KG1 (cell line): ENCODE data around the gene ARHGAP26.

Experiments used
- DNase-seq: peaks from one replicate; lab custom pipeline; 2025; lab: John Stamatoyannopoulos, UW

The ARHGAP26 gene

DNA sequence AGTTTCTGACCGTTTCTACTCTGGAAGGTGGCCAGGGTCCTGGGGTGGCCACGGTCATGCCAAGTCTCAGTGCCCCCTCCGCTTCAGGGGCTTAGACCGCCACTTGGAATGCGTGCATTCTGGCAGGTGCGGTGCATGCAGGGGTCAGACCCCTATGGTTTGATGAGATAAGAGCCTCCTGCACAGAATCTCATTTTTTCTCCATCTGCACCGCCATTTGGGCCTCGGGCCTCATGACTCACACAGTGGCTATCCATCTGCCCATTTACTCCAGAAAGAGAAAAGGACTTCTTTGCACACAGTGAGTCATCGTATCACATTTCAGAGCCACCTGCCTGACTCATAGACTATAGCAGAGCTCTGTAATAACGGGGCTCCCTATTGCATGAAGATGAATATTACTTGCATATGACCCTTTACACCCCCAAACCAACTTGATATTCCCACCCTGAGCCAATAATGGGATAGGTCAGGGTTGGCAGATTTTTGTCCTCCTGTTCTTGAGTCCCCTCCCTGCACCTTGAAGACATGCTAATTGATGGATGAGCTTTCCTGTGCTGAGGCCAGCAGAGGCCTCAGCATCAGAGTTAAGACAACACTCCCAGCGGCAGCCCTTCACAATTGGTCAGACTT lies 475.9 kb downstream of the ARHGAP26 start:
- no peak for DNase-seq

DNA sequence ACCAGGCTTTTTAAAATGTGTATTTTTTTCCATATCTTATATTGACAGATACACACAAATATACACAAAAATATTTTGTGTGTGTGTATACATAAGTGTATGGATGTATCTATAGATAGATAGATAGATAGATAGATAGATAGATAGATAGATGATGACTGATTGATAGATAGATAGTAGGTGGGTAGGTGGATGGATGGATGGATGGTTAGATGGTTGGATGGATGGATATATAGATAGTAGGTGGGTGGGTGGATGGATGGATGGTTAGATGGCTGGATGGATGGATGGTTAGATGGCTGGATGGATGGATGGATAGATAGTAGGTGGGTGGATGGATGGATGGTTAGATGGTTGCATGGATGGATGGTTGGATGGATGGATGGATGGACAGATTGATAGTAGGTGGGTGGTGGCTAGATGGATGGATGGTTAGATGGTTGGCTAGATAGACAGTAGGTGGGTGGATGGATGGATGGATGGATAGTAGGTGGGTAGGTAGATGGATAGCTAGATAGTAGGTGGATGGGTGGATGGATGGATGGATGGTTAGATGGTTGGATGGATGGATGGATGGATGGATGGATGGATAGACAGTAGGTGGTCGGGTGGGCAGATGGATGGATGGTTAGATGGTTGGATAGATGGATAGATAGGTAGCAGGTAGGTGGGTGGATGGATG lies 477.1 kb downstream of the ARHGAP26 start:
- no peak for DNase-seq

DNA sequence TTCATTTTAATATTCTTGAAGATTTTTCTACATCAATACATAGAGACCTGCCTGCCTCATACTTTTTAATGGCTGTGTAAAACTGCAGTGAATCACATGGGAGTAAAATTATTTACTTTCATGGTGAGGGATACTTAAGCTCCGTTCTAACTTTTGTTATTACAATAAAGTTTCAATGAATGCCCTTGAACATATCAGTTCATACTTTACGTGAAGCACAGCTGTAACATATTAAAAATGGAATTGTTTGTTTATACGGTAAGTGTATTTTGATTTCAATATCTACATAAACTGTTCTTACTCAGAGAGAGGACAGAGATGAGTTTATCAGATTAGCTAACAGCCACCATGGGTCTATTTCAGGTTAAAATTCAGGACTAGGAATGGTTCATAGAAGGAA lies 478.2 kb downstream of the ARHGAP26 start:
- DNase-seq = no peak

DNA sequence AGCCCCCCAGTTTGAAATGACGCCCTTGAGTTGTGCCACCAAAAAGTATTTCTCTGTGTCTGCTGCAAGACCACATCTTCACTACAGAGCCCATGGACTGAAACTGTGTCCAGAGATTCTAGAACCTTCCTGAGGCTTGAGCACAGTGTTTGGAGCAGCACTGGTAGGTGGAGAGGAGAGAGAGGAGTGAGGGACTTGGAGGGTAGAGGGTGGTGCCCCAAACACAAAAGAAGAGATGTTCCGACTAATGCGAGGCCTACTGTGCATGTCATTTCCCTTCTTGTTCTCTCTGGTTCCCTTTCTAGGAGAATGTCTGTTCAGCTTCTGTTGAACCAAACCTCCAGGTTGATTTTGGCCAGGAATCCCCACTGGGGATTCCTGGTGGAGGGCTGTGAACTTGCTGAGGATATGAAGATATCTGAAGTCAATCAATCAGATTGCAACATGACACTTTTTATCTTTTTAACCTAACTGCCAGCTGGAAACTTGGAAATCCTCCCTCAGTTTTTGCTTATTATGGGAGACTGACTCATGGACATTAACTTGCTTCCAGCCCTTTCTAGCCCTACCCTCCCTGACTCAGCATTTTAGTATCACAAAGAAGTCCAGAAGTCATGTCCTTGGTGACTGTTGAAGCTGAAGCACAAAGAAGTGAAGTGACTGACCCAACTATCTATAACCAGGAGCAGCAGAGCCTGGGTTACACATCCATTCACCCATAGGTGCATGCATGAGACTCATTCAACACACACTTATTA lies 478.8 kb downstream of the ARHGAP26 start:
- DNase-seq = no peak

DNA sequence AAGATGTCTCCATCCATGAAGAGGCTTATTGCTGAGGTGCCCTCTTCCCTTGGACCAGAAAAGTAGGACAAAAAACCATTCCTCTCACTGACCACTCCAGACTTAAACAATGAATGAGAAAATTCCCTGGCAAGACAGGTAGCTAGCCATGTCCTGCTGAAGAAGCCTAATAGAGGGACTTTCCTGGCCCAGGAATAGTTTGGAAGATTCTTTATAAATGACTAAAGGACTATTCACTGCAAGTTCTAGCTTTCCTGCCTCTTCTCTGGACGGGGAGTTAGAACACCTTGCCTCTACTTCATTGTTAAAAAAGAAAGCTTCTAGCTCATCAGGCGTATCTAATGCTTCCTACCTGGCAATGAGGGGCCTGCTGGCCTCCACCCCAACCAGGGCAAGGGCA lies 479.7 kb downstream of the ARHGAP26 start:
- no peak for DNase-seq

DNA sequence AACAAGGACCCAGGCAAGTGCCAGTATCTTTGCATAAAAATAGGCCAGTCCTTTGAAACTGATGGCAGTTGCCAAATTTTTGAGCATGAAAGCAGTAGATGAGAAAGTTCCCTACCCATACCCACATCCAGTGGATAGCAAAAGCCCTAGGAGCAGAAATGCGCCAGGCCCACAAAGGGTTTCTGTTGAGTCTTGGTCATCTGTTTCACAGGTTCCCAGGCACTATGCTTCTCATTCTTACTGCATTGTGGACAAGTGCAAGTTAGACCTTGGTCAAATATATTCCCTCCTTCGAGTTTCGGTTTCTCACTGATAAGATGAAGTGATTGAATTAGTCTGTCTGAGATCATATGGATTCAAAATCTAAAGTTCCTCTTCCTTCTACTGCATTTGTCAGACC lies 481.0 kb downstream of the ARHGAP26 start:
- DNase-seq = no peak

DNA sequence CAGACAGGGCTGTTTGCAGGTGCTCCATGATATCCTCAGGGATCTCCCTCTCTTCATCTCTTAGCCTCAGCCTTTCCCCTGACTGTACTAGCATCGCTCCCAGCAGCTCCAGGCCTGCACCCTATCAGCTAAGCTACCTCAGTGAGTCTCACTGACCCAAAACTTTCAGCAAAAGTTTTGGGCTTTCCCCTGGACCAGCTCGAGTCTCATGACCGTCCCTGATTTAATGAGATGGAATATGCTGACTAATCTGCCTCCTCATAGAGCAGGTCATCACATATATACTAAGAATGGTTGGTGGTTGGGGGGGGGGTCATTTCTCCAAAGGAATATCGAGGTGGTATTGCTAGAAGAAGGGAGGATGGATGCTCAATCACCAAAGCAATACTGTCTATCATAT lies 481.8 kb downstream of the ARHGAP26 start:
- no peak for DNase-seq

DNA sequence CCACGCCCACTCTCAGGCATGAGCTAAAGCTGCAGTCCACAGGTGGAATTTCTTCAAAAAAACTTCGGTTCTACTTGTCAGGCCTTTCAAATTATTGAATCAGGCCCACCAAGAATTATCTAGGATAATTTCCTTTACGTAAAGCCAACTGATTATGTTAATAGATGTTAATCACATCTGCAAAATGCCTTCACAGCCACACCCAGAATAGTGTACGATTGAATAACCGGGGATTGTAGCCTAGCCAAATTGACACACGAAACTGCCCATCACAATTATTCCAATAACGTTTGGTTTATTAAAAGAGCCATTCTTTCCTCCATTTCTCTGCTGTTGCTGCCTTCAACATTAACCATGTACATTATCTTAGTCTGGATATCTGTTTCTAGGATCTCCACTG lies 484.6 kb downstream of the ARHGAP26 start:
- no peak for DNase-seq

DNA sequence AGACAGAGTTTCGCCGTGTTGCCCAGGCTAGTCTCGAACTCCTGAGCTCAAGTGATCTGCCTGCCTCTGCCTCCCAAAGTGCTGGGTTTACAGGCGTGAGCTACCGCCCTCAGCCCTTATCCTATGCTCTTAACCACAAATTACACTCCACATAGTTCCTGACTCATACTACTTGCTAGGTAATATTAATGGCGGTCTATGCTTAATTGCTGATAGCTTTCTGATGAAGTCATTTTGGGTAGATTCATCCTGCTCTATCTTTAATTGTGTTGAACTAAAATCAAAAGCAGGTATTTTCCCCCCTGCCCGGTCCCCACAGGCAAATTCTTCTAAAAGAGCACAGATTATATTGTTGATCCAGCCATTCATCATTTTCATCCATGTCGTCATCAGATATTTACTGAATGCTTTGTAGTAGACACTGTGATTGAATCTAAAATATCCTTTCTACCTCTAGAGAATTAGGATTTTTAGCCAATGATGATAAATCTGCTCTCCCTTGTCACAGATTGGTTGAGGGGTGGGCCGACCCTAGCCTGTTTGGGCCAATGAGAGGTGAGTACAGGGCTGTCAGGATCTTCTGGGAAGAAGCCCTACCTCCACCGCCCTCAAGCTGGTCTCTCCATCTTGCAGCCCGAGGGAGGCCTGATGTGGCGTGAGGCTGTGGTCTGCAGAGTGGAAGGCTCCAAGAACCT lies 488.5 kb downstream of the ARHGAP26 start:
- DNase-seq = no peak

DNA sequence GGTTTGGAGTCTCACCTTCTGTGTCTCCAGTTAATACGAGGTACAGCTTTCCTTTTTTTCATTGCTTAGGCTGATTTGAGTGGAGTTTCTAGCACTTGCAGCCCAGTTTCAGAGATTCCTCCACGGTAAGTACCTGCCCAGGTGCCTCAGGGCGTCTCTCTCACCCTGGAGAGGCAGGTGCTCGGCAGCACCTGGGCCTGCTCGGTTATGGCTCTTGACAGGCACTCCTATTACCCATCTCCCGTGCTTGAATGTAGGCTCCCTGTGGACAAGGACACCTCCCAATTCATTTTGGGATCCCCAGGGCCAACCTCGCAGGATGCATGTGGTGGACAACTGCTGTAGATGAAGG lies 489.1 kb downstream of the ARHGAP26 start:
- no peak for DNase-seq

DNA sequence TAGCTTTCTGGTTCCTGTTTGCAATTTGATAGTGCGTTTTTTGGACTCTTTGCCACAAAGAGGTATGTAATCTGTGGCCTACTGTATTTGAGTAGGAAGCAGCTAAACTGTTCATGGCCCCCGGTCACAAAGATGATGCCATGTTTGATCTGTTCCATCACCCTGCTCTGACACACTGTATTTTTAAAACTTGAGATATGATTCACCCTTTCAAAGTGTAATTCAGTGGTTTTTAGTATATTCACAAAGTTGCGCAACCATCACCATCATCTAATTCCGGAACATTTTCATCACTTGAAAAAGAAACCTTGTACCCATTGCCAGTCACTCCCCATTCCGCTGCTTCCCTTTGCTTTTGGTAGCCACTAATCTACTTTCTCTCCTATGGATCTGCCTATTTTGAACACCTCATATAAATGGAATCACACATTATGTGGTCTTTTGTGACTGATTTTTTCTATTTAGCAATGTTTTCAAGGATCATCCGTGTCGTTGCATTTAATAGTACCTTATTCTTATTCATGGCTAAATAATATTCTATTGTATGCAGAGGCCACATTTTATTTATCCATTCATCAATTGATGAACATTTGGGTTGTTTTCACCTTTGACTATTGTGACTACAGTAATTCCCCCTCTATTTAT lies 491.7 kb downstream of the ARHGAP26 start:
- DNase-seq = no peak

DNA sequence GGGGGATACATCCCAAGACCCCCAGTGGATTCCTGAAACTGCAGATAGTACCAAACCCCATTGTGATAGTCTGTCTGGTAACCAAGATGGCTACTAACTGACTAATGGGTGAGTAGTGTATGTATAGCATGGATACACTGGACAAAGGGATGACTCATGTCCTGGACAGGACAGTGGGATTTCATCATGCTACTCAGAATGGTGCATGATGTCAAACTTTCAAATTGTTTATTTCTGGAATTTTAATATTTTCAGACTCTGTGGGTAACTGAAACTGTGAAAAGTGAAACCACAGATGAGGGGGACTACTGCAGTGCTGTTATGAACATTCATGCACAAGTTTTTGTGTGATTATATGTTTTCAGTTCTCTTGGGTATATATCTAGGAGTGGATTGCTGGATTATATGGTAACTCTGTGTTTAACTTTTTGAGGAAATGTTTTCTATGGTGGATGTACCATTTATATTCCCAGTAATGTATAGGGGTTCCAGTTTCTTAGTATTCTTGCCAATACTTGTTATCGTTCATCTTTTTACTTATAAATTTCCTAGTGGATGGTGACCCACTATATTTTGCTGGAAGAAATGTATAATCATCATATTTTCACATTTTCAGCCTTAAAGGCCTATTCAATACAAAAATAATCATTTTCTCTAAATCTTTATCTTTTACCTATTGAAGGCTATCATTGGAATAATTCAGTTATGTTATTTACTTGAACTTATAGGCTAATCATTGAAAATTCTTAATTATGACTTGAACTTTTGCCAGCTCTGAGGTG lies 492.4 kb downstream of the ARHGAP26 start:
- no peak for DNase-seq

DNA sequence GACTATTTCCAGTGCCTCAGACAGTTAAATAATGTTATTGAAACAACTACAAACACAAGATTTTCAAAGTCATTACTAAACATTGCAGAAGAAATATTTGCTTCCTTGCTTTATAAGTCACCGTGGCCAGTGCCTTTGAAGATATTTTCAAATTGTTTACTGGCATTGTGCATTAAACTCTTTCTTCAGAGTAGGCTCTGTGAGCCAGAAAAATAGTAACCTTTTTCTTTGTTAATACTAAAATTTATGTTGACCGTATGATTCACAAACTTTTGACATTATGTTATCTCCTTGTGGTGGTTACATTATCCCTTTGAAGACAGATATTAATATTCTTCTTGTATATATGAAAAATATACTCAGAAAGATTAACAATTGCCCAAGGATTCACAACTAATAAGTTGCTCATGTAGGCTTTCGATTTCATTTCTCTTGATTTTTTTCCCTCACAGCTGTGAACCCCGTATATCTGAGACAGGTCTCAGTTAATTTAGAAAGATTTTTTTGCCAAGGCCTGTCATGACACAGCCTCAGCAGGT lies 493.2 kb downstream of the ARHGAP26 start:
- DNase-seq = no peak

DNA sequence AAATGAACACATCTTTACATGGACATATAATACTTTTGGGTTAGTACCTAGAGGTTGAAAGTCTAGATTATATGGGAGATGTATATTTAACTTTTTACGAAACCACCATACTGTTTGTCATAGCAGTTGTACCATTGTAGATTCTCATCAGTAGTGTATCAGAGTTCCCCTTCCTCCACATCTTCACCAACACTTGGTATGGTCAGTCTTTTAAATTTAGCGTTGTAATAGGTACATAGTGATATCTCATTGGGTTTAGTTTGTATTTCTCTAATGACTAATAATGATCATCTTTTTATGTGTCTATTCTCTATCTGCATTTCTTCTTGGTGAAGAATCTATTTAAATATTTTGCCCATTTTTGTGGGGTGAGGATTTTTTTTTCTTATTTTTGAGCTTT lies 495.8 kb downstream of the ARHGAP26 start:
- no peak for DNase-seq

DNA sequence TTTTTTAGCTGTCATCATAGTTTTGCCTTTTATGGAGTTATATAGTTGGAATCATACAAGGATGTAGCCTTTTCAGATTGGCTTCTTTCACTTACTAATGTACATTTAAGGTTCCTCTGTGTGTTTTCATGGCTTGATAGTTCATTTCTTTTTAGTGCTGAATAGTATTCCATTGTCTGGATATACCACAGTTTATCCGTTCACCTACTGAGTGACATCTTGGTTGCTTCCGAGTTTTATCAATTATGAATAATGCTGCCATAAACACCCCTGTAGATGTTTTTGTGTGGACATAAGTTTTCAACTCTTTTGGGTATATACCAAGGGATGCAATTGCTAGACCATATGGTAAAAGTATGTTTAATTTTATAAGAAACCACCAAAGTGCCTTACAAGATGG lies 497.0 kb downstream of the ARHGAP26 start:
- DNase-seq = no peak

DNA sequence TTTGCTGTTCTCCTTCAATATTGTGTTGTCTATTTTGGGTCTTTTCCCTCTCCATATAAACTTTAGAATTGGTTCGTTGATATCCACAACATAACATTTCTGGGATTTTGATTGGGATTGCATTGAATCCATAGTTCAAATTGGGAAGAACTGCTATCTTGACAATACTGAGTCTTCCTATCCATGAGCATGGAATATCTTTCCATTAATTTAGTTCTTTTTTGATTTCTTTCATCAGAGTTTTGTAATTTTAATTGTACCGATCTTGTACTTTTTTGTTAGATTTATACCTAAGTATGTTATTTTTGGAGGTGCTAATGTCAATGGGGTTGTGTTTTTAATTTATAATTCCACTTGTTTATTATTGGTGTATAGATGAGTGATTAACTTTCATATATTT lies 498.2 kb downstream of the ARHGAP26 start:
- no peak for DNase-seq

DNA sequence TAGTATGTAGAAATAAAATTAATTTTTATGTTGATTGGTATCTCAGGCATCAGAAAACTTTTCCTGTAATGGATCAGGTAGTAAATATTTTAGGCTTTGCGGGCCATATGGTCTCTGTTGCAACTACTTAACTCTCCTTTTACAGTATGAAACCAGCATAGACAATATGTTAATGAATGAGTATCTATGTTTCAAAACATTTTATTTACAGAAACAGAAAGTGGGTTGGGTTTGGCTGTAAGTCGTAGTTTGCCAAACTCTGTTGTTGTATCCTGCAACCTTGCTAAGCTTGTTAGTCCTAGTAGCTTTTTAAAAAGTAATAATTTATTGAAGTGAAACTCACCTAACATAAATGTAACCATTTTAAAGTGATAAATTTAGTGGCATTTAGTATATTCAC lies 501.3 kb downstream of the ARHGAP26 start:
- DNase-seq = no peak

DNA sequence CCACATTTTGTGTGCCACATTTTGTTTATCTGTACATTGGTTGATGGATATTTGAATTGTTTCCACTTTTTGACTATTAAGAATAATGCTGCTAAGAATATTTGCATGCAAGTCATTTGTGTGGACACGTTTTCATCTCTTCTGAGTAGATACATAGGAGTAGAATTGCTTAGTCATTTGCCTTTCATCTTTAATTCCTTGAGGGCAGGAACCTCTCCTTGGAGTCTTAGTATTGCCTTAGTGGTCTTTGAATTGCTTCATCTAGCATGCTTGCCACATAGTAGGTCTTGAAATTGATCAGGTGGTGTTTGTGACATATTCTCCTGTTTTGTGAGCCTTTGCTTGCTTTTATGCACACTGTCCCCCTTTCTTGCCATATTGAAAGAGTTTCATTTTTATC lies 504.8 kb downstream of the ARHGAP26 start:
- no peak for DNase-seq

DNA sequence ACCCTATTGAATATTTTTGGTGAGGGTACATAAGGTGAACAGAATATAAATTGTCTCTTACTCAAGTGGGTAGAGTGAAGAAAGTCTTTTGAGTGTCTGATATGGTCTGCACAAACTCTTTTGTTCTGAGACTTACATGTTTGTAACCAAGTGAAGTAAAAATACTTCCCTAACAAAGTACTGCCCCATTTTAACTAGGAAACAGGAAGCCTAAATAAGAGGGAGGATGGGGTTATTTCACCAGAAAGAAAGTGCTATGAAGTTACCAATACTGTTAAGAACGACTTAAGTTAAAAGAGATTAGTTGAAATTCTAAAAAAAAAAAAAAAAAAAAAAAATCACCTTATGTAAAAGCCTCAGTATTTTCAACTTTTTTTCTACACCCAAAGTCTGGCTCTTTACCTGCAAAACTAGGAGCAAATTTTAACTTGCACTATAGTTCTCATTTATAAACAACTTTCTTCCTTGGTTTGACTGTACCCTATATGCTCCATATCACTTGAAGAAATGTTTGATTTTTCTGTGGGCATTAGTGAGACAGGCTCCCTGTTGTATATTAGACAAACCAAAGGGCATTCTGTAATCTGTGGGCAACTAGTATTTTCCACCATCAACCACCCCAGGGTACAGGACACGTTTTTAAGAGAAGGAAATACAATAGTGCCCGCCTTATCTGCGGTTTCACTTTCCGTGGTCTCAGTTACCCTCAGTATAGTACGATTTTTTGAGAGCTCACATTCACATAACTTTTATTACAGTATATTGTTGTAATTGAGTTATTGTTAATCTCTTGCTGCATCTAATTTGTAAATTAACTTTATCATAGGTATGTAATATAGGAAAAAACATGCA lies 505.6 kb downstream of the ARHGAP26 start:
- DNase-seq = no peak

DNA sequence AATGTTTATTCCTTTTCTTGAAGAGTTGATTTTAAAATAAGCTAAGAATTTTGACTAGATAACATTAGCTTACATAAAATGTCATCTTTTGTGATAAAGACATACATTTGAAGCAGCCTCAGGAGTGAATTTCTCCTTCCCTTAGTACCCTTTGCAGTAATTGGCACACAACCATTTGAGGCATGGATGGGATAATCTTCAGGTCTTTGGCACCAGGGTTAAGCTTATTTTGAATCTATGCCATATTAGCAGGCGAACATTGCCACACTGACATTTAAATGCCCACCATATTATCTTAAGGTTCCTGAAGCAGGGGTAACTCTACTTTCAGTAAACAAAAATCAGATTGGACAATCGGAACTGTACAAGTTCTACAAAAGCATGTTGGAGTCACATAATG lies 507.4 kb downstream of the ARHGAP26 start:
- DNase-seq = no peak
